SK-N-MC (cell line): ENCODE data around the gene TMEM101.

Experiments used
- EZH2 ChIP-seq: fragments of 200-600 bp; sonication (generic); IDR thresholded peaks from one replicate; pipeline ENCODE4 v1.6.1; 2017; ENCODE audit warnings: antibody characterized with exemption
- POLR2AphosphoS5 ChIP-seq: IDR thresholded peaks from 2 replicates; pipeline ENCODE4 v1.6.1; 2012; ENCODE audit warnings: mild to moderate bottlenecking, low read depth, low read length, borderline replicate concordance

- TF ChIP-seq POLR2AphosphoS5 (no peak), EZH2 (no peak)
Measured at GRCh38 chr17:44011876-44012275, 2.9 kb downstream of the TMEM101 start.
